ENCODE results near the gene DLX1. TPM values are rescaled to one million over a fixed set of nuclear protein-coding genes. Genes with fewer than 3 reads are reported as not detected.

DLX1 gene
- polyA plus RNA-seq, 3 donors, result 0.05 TPM; not detected in 2

- Histone ChIP-seq H3K4me3 (replicated peaks in 1 of 3; ENCODE audit: low read depth in 2 of 3, low read length in 3 of 3) (no peak overlapping the region), H3K4me1 (ENCODE audit: control insufficient read depth in 1 of 2, insufficient read depth in 2 of 2, low read length in 2 of 2) (no peaks in the 10 kb centered on the region), H3K36me3 (replicated peaks in 1 of 2; ENCODE audit: control insufficient read depth in 1 of 2, insufficient read depth in 2 of 2, low read length in 2 of 2) (no peaks in the 10 kb centered on the region), H3K79me2 (ENCODE audit: insufficient read depth, low read length) (no peaks in the 10 kb centered on the region), H3K27ac (ENCODE audit: low read depth in 1 of 2, low read length in 2 of 2) (no peak overlapping the region), H3K9me3 (replicated peaks in 1 of 2; ENCODE audit: control insufficient read depth in 1 of 2, insufficient read depth in 1 of 2, low read length in 2 of 2) (no peaks in the 10 kb centered on the region), H3K27me3 (ENCODE audit: control insufficient read depth in 2 of 2, insufficient read depth in 2 of 2, low read length in 2 of 2) (no peaks in the 10 kb centered on the region), H3K9ac (ENCODE audit: insufficient read depth, low read length, poor library complexity, severe bottlenecking) (no peak overlapping the region), H3K4me2 (replicated peaks; ENCODE audit: extremely low read depth, low read length, poor library complexity, severe bottlenecking) (no peak overlapping the region), H2AFZ (ENCODE audit: insufficient read depth, low read depth, low read length, poor library complexity, severe bottlenecking) (no peak overlapping the region), H4K20me1 (ENCODE audit: insufficient read depth, low read length) (no peaks in the 10 kb centered on the region)
- intact Hi-C loops (cut with micrococcal nuclease), result no loop called here
- no peak overlapping the region for H3K27ac Mint-ChIP-seq
- H3K9me3 Mint-ChIP-seq, result no peaks in the 10 kb centered on the region
- H3K27me3 Mint-ChIP-seq (ENCODE audit: low read depth in 3 of 3), result no peaks in the 10 kb centered on the region
- H3K36me3 Mint-ChIP-seq, result no peaks in the 10 kb centered on the region
- TF ChIP-seq CTCF (IDR thresholded peaks at IDR 0.05), result no peak
- no peak for DNase-seq
- peaks cover 6% of the 10 kb centered on the region for H3K4me1 Mint-ChIP-seq
- no CpG with 5 or more reads among the region's 1 CpG for WGBS (ENCODE audit: insufficient coverage)
- H3K4me3 Mint-ChIP-seq, result no peak overlapping the region
Measured at GRCh38 chr2:172050479-172051125, 34.7 kb upstream of the DLX1 start.

GRCh38 chr2:172052000-172052983 is 33.0 kb upstream of the DLX1 start:
- no peak for DNase-seq
- H3K36me3 ChIP-seq (replicated peaks in 1 of 2; ENCODE audit: control insufficient read depth in 1 of 2, insufficient read depth in 2 of 2, low read length in 2 of 2), result no peaks in the 10 kb centered on the region
- H3K4me1 Mint-ChIP-seq, result no peaks in the 10 kb centered on the region
- H3K27ac Mint-ChIP-seq, result no peak overlapping the region
- H2AFZ ChIP-seq (ENCODE audit: insufficient read depth, low read depth, low read length, poor library complexity, severe bottlenecking), result no peak overlapping the region
- no peaks in the 10 kb centered on the region for H3K9me3 Mint-ChIP-seq
- no peak overlapping the region for H3K4me3 ChIP-seq (replicated peaks in 1 of 3; ENCODE audit: low read depth in 2 of 3, low read length in 3 of 3)
- no peaks in the 10 kb centered on the region for H3K79me2 ChIP-seq (ENCODE audit: insufficient read depth, low read length)
- no peak for TF ChIP-seq CTCF (IDR thresholded peaks at IDR 0.05)
- H3K9ac ChIP-seq (ENCODE audit: insufficient read depth, low read length, poor library complexity, severe bottlenecking), result no peak overlapping the region
- no peak overlapping the region for H3K4me3 Mint-ChIP-seq
- H4K20me1 ChIP-seq (ENCODE audit: insufficient read depth, low read length), result no peaks in the 10 kb centered on the region
- no peaks in the 10 kb centered on the region for H3K9me3 ChIP-seq (replicated peaks in 1 of 2; ENCODE audit: control insufficient read depth in 1 of 2, insufficient read depth in 1 of 2, low read length in 2 of 2)
- intact Hi-C loops (cut with micrococcal nuclease), result no loop called here
- H3K27me3 Mint-ChIP-seq (ENCODE audit: low read depth in 3 of 3), result peaks cover 0 to 2% (median 0%) of the 10 kb centered on the region in 3 donors
- no peaks in the 10 kb centered on the region for H3K4me1 ChIP-seq (ENCODE audit: control insufficient read depth in 1 of 2, insufficient read depth in 2 of 2, low read length in 2 of 2)
- no peak overlapping the region for H3K4me2 ChIP-seq (replicated peaks; ENCODE audit: extremely low read depth, low read length, poor library complexity, severe bottlenecking)
- 100% methylated on average over 1 of the region's 4 CpGs for WGBS (ENCODE audit: insufficient coverage)
- H3K27ac ChIP-seq (ENCODE audit: low read depth in 1 of 2, low read length in 2 of 2), result no peak overlapping the region
- H3K36me3 Mint-ChIP-seq, result no peaks in the 10 kb centered on the region
- H3K27me3 ChIP-seq (ENCODE audit: control insufficient read depth in 2 of 2, insufficient read depth in 2 of 2, low read length in 2 of 2), result no peaks in the 10 kb centered on the region
